Subcutaneous adipose tissue (tissue), 4 donors: ENCODE data around the gene GCK. TPM values are rescaled to one million over a fixed set of nuclear protein-coding genes. Genes with fewer than 3 reads are reported as not detected.

Source experiments
- total RNA-seq, 4 donors: library from RNA; depleted of rRNA; stranded (reverse); fragments of >200 nt; gene quantifications; one replicate each; pipeline ENCODE4 v1.1.0, GENCODE V29; 2016
- TF ChIP-seq, protein P1 (sequence below): fragments of 450-650 bp; IDR thresholded peaks from one replicate; pipeline ENCODE4 v1.5.1; 2016; ENCODE audit warnings: low read depth, mild to moderate bottlenecking, control low read depth, antibody characterized with exemption, moderate library complexity

The GCK gene
- total RNA-seq, 4 donors from 2014 or later: 0.22 to 8.1 (median 0.85) TPM; not detected in 1

DNA sequence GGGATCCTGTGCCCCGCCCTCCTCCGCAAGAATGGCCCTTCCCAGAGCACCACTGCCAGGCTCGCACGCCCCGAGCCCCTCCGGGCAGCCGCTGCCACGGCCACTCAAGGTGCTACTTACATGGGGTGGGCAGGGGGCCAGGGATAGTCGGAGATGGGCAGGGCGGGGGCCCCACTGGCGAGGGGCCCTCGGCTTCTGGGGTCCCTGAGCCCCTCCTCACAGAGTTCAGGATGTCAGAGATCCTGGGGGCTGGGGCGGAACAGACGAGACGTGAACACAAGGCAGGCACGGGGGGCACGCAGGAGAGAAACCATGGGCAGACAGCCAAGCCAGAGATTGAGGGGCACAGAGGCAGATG lies 37.1 kb upstream of the GCK start:
- TF ChIP-seq, protein P1, sequence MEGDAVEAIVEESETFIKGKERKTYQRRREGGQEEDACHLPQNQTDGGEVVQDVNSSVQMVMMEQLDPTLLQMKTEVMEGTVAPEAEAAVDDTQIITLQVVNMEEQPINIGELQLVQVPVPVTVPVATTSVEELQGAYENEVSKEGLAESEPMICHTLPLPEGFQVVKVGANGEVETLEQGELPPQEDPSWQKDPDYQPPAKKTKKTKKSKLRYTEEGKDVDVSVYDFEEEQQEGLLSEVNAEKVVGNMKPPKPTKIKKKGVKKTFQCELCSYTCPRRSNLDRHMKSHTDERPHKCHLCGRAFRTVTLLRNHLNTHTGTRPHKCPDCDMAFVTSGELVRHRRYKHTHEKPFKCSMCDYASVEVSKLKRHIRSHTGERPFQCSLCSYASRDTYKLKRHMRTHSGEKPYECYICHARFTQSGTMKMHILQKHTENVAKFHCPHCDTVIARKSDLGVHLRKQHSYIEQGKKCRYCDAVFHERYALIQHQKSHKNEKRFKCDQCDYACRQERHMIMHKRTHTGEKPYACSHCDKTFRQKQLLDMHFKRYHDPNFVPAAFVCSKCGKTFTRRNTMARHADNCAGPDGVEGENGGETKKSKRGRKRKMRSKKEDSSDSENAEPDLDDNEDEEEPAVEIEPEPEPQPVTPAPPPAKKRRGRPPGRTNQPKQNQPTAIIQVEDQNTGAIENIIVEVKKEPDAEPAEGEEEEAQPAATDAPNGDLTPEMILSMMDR: no peak

DNA sequence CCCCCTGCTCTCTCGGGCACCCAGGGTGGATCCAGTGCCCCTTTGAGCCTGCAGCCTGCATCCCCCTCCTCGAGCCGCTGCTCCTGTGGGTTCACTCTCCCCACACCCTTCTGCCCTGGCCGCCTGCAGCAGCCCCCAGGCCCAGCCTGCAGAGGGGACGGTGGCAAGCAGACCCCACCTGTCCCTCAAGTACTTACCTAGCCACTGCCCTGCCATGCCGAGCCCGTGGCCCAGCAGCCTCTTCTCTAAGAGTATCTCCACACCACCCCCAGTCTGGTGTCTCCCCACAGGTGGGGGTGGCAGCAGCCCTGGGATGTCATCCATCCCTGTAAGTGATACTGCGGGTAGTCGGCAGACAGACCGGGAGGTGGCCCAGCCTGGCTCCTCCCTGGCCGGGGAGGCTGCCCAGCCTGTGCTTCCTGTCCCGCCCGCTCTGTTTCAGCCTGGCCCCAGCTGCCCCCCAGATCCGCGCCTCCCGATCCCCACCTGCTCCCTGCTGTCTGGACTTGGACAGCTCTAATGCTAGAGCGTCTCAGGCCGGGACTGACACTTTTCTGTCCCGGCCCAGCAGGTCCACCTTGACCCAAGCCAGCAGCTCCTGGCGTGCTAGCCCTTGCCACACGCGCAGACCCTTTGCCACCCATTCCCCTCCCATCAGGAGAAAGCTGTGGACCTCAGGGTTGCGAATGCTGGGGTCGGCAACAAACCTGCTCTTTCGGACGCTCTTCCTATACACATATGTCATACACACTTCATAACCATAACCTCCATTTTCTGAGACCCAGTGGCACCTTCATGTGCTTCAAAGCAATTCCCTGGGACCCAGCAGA lies 36.5 kb upstream of the GCK start:
- TF ChIP-seq, protein P1: no peak

DNA sequence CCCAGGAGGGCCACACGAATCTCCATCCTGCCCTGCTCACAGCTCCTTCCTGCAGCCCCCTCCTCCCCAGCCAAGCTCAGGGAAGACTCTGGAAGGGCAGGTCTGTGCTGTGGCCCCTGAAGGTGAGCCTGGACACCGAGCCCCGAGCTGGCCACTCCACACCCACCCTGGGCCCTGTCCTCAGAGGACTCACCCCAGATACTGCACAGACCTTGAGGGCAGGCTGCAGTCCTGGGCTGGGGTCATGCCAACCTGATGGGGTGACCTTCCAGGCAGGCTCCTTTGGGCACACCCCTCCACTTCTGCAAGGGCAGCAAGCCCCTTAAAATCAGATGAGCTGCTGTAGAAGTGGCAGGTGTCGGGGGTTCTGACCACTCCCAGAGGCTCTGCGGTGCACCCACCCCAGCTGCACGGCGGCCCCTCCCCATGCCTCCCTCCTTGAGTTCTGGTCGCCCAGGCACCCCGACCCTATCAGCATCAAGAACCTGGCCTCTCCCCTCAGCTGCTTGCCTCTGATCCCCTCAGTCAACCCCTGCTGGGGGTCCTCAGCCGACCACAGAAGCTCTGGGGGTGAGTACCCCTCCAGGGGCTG lies 35.8 kb upstream of the GCK start:
- TF ChIP-seq, protein P1: no peak

DNA sequence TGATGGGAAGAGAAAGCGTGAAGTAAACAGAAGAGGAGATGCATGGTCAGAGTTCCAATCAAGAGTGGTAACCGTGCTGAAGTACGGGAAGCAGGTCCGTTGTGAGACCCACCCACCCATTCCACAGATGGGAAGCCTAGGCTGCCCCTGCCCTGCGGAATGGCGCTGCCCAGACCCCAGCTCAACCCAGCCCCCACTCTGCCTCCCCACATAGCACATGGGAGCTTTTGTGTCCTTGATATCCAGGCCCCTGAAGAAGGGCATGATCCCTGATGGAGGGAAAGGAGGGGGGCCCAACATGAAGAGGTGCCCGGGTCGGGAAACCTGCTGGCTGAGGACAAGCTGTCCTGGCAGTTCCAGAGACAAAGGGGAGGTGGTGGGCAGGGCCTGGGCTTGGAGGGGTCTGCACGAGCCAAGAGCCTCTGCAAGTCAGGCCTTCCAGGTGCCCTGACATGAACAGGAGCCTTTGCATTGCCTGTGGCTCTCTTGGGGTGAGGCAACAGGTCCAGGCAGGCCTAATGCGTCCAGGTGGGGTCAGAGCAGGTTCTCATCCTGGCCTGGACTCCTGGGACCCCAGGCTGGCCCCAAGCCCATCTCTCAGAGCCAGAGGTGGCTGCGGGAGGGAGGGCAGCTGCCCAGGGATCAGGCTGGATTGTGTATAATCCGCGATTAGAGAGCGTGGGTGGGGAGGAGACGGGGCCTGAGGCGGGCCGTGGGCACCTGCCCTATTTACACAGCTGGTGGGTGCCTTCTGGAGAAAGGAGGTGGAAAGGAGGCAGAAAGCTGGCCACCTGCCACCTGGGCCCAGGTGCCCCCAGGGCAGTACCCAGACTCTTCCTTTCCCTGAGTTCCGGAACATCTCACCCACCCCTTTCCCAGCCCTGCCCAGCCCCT lies 35.1 kb upstream of the GCK start:
- TF ChIP-seq, protein P1: no peak

DNA sequence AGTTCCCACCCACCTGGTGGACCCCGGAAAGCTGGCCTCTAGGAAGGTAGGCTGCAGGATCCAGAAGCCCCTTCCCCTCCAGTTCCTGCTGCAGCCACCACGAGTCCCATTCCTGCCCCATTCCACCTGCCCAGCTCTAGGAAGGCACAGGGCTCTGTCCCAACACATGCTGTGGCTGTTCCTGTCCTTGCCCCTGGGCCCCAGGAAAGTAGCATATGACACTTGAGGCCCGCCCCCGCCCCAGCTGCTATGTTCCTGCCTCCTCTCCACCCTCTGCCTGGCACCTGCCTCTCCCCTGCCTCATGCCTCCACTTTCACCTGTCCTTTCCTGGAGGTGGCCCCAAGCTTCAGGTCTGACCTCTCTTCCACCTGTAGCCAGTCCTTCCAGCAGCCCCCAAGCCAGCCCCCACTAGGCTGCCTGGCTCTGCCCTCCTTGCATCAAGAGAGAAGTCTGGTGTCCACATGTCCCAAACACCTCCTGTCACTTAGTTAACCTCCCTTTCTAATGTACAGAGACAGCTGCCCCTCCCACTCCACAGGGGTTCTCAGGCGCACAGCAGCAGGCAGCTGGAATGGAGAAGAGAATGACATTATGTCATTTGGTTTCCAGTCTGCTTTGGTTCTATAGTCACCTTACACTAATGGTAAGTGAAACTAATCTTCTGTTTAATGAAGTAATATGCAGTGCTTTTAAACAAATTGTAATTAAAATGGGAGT lies 34.3 kb upstream of the GCK start:
- TF ChIP-seq, protein P1: no peak

DNA sequence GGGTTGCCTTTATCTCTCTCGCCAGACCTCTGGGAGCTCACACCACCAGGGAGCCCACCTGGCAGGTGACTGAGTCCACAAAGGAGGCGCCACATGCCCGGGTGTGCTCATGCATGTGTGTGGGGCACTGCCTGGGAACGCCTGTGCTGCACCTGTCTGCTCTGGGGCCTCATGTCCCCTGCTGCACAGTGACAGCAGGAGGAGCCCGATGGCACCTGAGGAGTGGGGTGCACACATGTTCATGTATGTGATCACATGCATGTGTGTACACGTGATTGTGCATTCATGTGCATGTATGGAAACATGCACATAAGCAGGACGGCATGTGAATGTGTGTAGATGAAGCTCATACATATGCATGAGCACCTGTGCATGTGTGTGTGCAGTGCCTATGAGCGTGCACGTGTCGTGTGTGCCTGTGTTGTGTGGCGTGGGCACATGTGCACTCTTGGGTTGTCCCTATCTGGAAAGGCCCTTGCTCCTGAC lies 33.6 kb upstream of the GCK start:
- TF ChIP-seq, protein P1: no peak
